Prostate gland (tissue), 2 donors: ENCODE results near the gene CENPN. TPM values are rescaled to one million over a fixed set of nuclear protein-coding genes. Genes with fewer than 3 reads are reported as not detected.

Source experiments
- DNase-seq: peaks from one replicate; pipeline ENCODE4 v3.0.0-alpha.2; 2019; ENCODE audit warnings: low spot score
- H3K27ac ChIP-seq, 2 donors: fragments of 200-600 bp; sonication (generic); 2 replicates each; pipeline ENCODE4 v1.5.1; 2017 to 2019
- H3K27me3 ChIP-seq: fragments of 200-600 bp; sonication (generic); replicated peaks from 2 replicates; pipeline ENCODE4 v1.5.1; 2019; ENCODE audit not compliant: insufficient read depth
- H3K36me3 ChIP-seq, 2 donors: fragments of 200-600 bp; sonication (generic); 1 replicate in 1 of 2; 2 replicates in 1 of 2; pipeline versions ENCODE4 v1.5.1 to v1.8.1; 2017 to 2019
- H3K4me1 ChIP-seq: fragments of 200-600 bp; sonication (generic); replicated peaks from 2 replicates; pipeline ENCODE4 v1.5.1; 2019
- H3K4me3 ChIP-seq, 2 donors: fragments of 200-600 bp; sonication (generic); 2 replicates each; pipeline ENCODE4 v1.5.1; 2017 to 2019
- H3K9me3 ChIP-seq: fragments of 200-600 bp; sonication (generic); 2 replicates; pipeline ENCODE4 v1.5.1; 2017
- CTCF ChIP-seq, 4 experiments: fragments of 200-600 bp in 2 of 4; fragments of 450-650 bp in 2 of 4; sonication (generic) in 2 of 4; IDR thresholded peaks; 1 replicate in 3 of 4; 2 replicates in 1 of 4; pipeline ENCODE4 v1.5.1; 2016 to 2019; ENCODE audit warnings: antibody characterized with exemption in 4 of 4, mild to moderate bottlenecking in 2 of 4, moderate library complexity in 2 of 4
- POLR2A ChIP-seq: fragments of 450-650 bp; IDR thresholded peaks from one replicate; pipeline ENCODE4 v1.6.1; 2016; ENCODE audit warnings: antibody characterized with exemption, mild to moderate bottlenecking
- POLR2AphosphoS5 ChIP-seq: sonication (generic); formaldehyde crosslinking; IDR thresholded peaks from one replicate; pipeline ENCODE4 v1.6.1; 2017; ENCODE audit warnings: antibody characterized with exemption
- WGBS: methylation state at CpG from one replicate; pipeline ENCODE4 v1.1.5; 2018; 5-methylcytosine and 5-hydroxymethylcytosine counted together
- intact Hi-C: fragments of 100-400 bp; cut with DNase I; formaldehyde crosslinking; loops from one replicate; pipeline ENCODE4 v1.14.2; 2022
- total RNA-seq, 2 donors: library from RNA; depleted of rRNA; stranded (reverse); fragments of >200 nt; gene quantifications; one replicate each; pipeline ENCODE4 v1.1.0, GENCODE V29; 2016

The CENPN gene
- total RNA-seq, 2 donors from 2014 or later = 40.6 to 103 TPM

GRCh38 chr16:81069063-81069462, 62.0 kb downstream of the CENPN start:
- no peaks in the 10 kb centered on the region for H3K9me3 ChIP-seq
- H3K4me3 ChIP-seq = no peak overlapping the region
- no peaks in the 10 kb centered on the region for H3K27me3 ChIP-seq
- intact Hi-C loops = no loop called here
- no peak for DNase-seq
- no peaks in the 10 kb centered on the region for H3K36me3 ChIP-seq
- TF ChIP-seq POLR2A (no peak), CTCF (IDR thresholded peaks at IDR 0.05) (no peak), POLR2AphosphoS5 (no peak)
- H3K27ac ChIP-seq = no peak overlapping the region
- no peaks in the 10 kb centered on the region for H3K4me1 ChIP-seq
- WGBS = 93% methylated on average over 4 of the region's 4 CpGs

GRCh38 chr16:81070979-81071378, 64.0 kb downstream of the CENPN start:
- intact Hi-C loops = loop anchor here (10.0 kb wide), 1 partner anchor 66 kb away; the partner anchor contains the start of genes CENPN and CMC2

GRCh38 chr16:81071805-81072204, 64.8 kb downstream of the CENPN start:
- intact Hi-C loops = loop anchor here (10.0 kb wide), 1 partner anchor 67 kb away; the partner anchor contains the start of genes CENPN and CMC2
- no peaks in the 10 kb centered on the region for H3K27me3 ChIP-seq

More at GRCh38 chr16:81070979-81071378, 64.0 kb downstream of the CENPN start:
- TF ChIP-seq POLR2A (no peak), POLR2AphosphoS5 (no peak), CTCF (IDR thresholded peaks at IDR 0.05) (no peak)
- Histone ChIP-seq H3K4me1 (no peaks in the 10 kb centered on the region), H3K27me3 (no peaks in the 10 kb centered on the region), H3K9me3 (no peaks in the 10 kb centered on the region), H3K4me3 (no peak overlapping the region), H3K27ac (no peak overlapping the region), H3K36me3 (no peaks in the 10 kb centered on the region)
- DNase-seq = no peak
- WGBS = 90% methylated on average over 7 of the region's 8 CpGs

GRCh38 chr16:81073560-81074330, 66.7 kb downstream of the CENPN start:
- TF ChIP-seq POLR2A (no peak), POLR2AphosphoS5 (peak; percentile 40)
- no peaks in the 10 kb centered on the region for H3K4me1 ChIP-seq
- no peaks in the 10 kb centered on the region for H3K36me3 ChIP-seq
- H3K27me3 ChIP-seq = no peaks in the 10 kb centered on the region
- intact Hi-C loops = loop anchor here (10.0 kb wide), 1 partner anchor 69 kb away; the partner anchor contains the start of genes CENPN and CMC2
- no peaks in the 10 kb centered on the region for H3K9me3 ChIP-seq
- DNase-seq = no peak
- peak overlapping the region in 1 of 2 donors; percentile 7 for H3K27ac ChIP-seq
- H3K4me3 ChIP-seq = no peak overlapping the region
- WGBS = 38% methylated on average over 5 of the region's 5 CpGs

More at GRCh38 chr16:81071805-81072204, 64.8 kb downstream of the CENPN start:
- no peak for DNase-seq
- Histone ChIP-seq H3K36me3 (no peaks in the 10 kb centered on the region), H3K27ac (no peak overlapping the region), H3K4me3 (no peak overlapping the region), H3K4me1 (no peaks in the 10 kb centered on the region), H3K9me3 (no peaks in the 10 kb centered on the region)
- 91% methylated on average over 4 of the region's 4 CpGs for WGBS
- TF ChIP-seq POLR2A (no peak), POLR2AphosphoS5 (no peak), CTCF (IDR thresholded peaks at IDR 0.05) (no peak)

- WGBS = under 1% methylated on average over 27 of the region's 27 CpGs
- no peaks in the 10 kb centered on the region for H3K36me3 ChIP-seq
- DNase-seq = peak; percentile 86
- intact Hi-C loops = loop anchor here (1.0 to 10.0 kb wide), 3 partner anchors 20 to 72 kb away; partner anchors contain the start of genes CENPN, CMC2 and GCSH
- H3K9me3 ChIP-seq = no peaks in the 10 kb centered on the region
- peak overlapping the region; percentile 93 to 94 for H3K27ac ChIP-seq
- H3K4me1 ChIP-seq = no peaks in the 10 kb centered on the region
- H3K27me3 ChIP-seq = no peaks in the 10 kb centered on the region
- TF ChIP-seq CTCF (IDR thresholded peaks at IDR 0.05) (peak in 1 of 4 experiments; percentile 17), POLR2A (no peak)
- H3K4me3 ChIP-seq = peak overlapping the region; percentile 60 to 67
These were observed 69.6 kb downstream of the CENPN start for GRCh38 chr16:81076566-81077075.
